ENCODE data around the gene SKP1. TPM values are rescaled to one million over a fixed set of nuclear protein-coding genes. Genes with fewer than 3 reads are reported as not detected.

Gene SKP1
- total RNA-seq, 2 donors from 2014 or later: 357 to 427 TPM

DNA sequence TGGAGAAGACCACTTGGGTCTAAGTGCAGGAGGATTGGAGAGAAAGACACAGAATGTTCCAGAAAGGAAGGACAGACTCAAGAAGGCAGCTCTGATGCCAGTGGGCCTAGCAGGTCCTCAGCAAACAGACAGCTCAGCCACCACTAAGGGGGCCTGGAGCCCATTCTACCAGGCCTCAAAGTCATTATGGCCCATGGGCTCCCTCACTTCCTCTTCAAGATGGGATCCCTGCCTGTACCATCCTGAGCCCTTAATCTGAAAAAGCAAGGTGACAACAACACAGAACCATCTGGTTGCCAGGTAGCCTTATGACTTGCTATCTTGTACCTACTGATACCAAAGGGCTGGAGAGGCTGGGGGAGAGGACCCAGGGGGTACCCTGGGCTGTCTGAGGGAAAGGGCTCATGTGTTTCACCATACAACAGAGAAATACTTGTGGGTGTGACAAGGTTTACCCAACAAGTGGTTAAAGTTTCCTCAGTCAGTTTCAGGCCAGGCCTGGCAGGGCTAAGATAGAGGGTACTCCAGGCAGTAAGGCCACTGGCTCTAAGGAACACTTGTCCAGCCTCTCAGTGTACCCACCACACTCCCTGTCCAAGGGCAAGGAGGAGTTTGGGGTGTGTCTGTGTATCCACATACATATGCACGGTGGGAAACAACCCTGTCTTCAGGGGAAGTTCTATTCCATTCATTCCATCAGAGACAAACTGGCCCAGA is 31.6 kb downstream of the SKP1 start:
- H3K4me1 Mint-ChIP-seq: peaks cover 6% of the 10 kb centered on the region
- H3K27ac Mint-ChIP-seq: no peak overlapping the region
- H3K36me3 Mint-ChIP-seq (ENCODE audit: low read depth): peaks cover 68% of the 10 kb centered on the region

DNA sequence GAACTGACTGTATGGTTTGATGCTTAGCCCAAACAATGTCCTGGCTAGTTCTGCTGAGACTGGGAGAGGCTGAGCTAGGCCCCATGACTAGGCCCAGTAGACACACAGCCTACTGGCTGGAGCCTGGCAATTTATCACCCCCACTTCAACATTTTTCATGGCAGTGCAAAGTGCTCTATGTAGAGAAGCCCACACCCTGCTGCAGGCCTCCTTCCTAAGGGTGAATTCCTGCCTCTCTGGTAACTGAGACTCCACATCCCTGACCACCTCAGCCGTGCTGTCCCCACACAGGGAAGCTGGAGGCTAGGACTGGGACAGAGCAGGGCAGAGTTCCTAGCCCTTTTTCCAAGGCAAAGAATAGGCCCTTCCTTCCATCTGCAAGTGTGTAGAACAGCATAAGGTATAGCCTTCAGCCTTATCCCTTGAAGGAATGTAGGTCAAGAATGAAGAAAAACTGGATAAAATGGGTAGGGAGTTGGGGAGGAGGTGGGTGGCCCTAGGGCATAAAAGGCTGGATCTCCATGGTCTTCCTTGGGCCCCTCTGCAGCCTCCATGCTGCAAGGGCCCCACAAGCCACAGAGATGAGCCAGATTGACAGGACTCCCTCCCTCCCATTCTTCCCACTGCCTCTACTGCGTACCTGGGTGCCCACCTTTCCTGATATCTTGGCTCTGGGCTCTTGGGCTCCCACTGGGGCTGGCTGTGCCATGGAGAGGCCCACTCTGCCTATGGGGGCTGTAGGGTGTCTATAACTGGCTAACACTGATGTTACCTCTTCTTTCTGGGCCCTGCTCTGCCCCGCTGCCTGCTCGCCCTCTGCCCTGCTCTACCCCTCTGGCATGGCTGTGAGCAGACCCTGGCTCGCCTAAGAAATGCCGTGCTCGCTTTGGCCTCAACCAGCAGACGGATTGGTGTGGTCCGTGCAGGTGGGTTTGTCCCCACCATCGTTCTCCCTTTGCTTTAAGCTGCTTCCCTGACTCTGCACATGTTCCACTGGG is 32.5 kb downstream of the SKP1 start:
- H3K27ac ChIP-seq (ENCODE audit: low read depth, low read length): no peak overlapping the region
- no peaks in the 10 kb centered on the region for H3K4me1 ChIP-seq (ENCODE audit: control insufficient read depth, insufficient read depth, low read length)
- H3K9me3 ChIP-seq (ENCODE audit: control insufficient read depth, low read length): no peaks in the 10 kb centered on the region
- Mint-ChIP-seq H3K27me3 (ENCODE audit: insufficient read depth) (no peaks in the 10 kb centered on the region), H3K36me3 (ENCODE audit: low read depth) (peaks cover 62% of the 10 kb centered on the region), H3K4me1 (no peaks in the 10 kb centered on the region), H3K27ac (no peak overlapping the region), H3K9me3 (no peaks in the 10 kb centered on the region), H3K4me3 (no peak overlapping the region)
- peaks cover 84% of the 10 kb centered on the region for H3K36me3 ChIP-seq (ENCODE audit: control insufficient read depth, insufficient read depth, low read length)
- no peak for DNase-seq
- WGBS, 2 experiments (ENCODE audit: insufficient coverage in 1 of 2, insufficient read length in 1 of 2): 92 to 94% methylated on average over 6 to 10 of the region's 10 CpGs
- TF ChIP-seq, protein P1, sequence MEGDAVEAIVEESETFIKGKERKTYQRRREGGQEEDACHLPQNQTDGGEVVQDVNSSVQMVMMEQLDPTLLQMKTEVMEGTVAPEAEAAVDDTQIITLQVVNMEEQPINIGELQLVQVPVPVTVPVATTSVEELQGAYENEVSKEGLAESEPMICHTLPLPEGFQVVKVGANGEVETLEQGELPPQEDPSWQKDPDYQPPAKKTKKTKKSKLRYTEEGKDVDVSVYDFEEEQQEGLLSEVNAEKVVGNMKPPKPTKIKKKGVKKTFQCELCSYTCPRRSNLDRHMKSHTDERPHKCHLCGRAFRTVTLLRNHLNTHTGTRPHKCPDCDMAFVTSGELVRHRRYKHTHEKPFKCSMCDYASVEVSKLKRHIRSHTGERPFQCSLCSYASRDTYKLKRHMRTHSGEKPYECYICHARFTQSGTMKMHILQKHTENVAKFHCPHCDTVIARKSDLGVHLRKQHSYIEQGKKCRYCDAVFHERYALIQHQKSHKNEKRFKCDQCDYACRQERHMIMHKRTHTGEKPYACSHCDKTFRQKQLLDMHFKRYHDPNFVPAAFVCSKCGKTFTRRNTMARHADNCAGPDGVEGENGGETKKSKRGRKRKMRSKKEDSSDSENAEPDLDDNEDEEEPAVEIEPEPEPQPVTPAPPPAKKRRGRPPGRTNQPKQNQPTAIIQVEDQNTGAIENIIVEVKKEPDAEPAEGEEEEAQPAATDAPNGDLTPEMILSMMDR (conservative IDR thresholded peaks at IDR 0.05): no peak
- no peak overlapping the region for H3K9ac ChIP-seq (ENCODE audit: extremely low read depth, low read length, poor library complexity, severe bottlenecking)
- no peaks in the 10 kb centered on the region for H3K27me3 ChIP-seq (ENCODE audit: control insufficient read depth, insufficient read depth, low read length, poor library complexity, severe bottlenecking)
- H3K4me3 ChIP-seq (ENCODE audit: low read length): no peak overlapping the region

More for the DNA sequence above, 31.6 kb downstream of the SKP1 start:
- Histone ChIP-seq H3K27ac (ENCODE audit: low read depth, low read length) (no peak overlapping the region), H3K4me1 (ENCODE audit: control insufficient read depth, insufficient read depth, low read length) (no peaks in the 10 kb centered on the region), H3K9ac (ENCODE audit: extremely low read depth, low read length, poor library complexity, severe bottlenecking) (no peak overlapping the region), H3K4me3 (ENCODE audit: low read length) (no peak overlapping the region), H3K36me3 (ENCODE audit: control insufficient read depth, insufficient read depth, low read length) (peaks cover 83% of the 10 kb centered on the region), H3K27me3 (ENCODE audit: control insufficient read depth, insufficient read depth, low read length, poor library complexity, severe bottlenecking) (no peaks in the 10 kb centered on the region), H3K9me3 (ENCODE audit: control insufficient read depth, low read length) (no peaks in the 10 kb centered on the region)
- H3K4me3 Mint-ChIP-seq: no peak overlapping the region
- no peaks in the 10 kb centered on the region for H3K27me3 Mint-ChIP-seq (ENCODE audit: insufficient read depth)
- TF ChIP-seq, protein P1 (conservative IDR thresholded peaks at IDR 0.05): no peak
- H3K9me3 Mint-ChIP-seq: no peaks in the 10 kb centered on the region
- WGBS, 2 experiments (ENCODE audit: insufficient coverage in 1 of 2, insufficient read length in 1 of 2): 73 to 100% methylated on average over 1 of the region's 1 CpG
- no peak for DNase-seq

DNA sequence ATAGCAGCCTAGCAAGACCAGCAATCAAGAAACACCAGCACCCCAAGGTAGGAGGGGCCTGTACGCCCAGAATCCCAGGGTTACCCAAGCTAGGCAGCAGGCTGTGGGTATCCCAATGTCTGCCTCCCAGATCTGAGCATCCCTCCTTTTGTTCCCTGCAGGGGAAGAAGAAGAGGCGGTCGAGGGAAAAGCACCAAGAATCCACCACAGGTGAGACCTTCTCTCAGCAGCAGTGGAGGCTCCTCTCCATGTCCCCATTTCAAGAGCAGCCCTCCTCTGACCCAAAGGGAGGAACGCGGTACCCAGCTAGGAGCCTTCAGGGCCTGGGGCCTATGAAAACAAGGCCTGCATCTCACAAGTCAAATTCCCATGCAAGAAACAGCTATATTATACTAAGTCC is 33.3 kb downstream of the SKP1 start:
- H3K36me3 ChIP-seq (ENCODE audit: control insufficient read depth, insufficient read depth, low read length): peaks cover 86% of the 10 kb centered on the region
- no peak overlapping the region for H3K27ac ChIP-seq (ENCODE audit: low read depth, low read length)
- no peak overlapping the region for H3K9ac ChIP-seq (ENCODE audit: extremely low read depth, low read length, poor library complexity, severe bottlenecking)
- WGBS, 2 experiments (ENCODE audit: insufficient coverage in 1 of 2, insufficient read length in 1 of 2): 96 to 100% methylated on average over 1 to 5 of the region's 5 CpGs
- DNase-seq: no peak
- H3K4me1 ChIP-seq (ENCODE audit: control insufficient read depth, insufficient read depth, low read length): no peaks in the 10 kb centered on the region
- Mint-ChIP-seq H3K27ac (no peak overlapping the region), H3K27me3 (ENCODE audit: insufficient read depth) (no peaks in the 10 kb centered on the region), H3K9me3 (no peaks in the 10 kb centered on the region), H3K4me1 (no peaks in the 10 kb centered on the region), H3K36me3 (ENCODE audit: low read depth) (peaks cover 56% of the 10 kb centered on the region), H3K4me3 (no peak overlapping the region)
- H3K9me3 ChIP-seq (ENCODE audit: control insufficient read depth, low read length): no peaks in the 10 kb centered on the region
- H3K27me3 ChIP-seq (ENCODE audit: control insufficient read depth, insufficient read depth, low read length, poor library complexity, severe bottlenecking): no peaks in the 10 kb centered on the region
- H3K4me3 ChIP-seq (ENCODE audit: low read length): no peak overlapping the region
- TF ChIP-seq, protein P1 (conservative IDR thresholded peaks at IDR 0.05): no peak
